ENCODE data around the gene MAVS.

MAVS gene

DNA sequence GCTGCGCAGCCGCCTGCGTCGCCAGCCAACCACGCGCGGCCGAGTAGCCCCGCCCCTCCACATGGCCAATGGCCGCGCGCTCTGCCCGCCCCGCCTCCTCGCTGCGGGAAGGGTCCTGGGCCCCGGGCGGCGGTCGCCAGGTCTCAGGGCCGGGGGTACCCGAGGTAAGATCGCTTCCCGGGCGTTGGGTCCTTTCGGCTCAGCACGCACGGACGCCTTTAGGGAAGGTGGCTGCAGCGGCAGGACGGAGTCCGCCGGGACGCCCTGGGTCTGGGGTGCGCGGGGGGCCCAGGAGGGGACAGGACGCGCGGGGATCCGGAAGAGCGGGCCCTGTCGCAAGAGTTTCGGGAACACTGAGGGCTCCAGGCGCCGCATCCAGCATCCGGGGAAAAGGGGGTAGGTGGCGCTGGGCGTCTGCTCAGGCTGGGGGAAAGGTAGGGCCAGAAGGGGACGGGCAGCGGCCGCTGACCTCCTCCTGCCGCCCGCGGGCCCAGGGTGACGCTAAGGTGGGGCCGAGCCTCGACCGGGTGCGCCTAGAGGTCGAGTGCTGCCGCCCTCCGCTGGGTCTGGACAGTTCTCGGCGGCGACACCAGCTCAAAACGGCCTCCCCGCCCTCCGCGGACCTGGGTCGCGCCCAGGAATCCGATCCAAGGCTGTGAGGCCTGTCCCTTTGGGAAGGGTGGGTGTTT lies at the start of gene MAVS:
TSS of gene MAVS (plus strand) at position 95 of the 689 bp plus-strand sequence. CDS start 7,791 bp downstream, outside the sequence.
- DNase-seq (ENCODE audit: low spot score), result peak; percentile 88

DNA sequence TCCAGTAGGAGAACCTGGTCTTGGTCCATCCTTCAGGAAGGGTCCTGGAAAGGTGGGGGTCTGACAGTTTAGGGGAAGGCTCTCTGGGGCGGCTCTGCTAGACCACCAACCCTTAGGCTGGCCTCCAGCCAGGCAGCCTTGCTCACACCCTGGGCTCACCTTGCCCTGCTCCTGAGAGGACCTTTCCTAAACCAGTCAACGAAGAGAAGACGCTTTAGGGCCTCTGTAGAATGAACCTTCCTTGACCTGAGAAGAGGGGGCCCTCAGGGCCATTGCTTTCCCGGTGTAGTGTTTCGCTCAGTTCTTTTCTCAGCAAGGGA lies 49.4 kb upstream of the MAVS start:
- DNase-seq (ENCODE audit: low spot score), result no peak

DNA sequence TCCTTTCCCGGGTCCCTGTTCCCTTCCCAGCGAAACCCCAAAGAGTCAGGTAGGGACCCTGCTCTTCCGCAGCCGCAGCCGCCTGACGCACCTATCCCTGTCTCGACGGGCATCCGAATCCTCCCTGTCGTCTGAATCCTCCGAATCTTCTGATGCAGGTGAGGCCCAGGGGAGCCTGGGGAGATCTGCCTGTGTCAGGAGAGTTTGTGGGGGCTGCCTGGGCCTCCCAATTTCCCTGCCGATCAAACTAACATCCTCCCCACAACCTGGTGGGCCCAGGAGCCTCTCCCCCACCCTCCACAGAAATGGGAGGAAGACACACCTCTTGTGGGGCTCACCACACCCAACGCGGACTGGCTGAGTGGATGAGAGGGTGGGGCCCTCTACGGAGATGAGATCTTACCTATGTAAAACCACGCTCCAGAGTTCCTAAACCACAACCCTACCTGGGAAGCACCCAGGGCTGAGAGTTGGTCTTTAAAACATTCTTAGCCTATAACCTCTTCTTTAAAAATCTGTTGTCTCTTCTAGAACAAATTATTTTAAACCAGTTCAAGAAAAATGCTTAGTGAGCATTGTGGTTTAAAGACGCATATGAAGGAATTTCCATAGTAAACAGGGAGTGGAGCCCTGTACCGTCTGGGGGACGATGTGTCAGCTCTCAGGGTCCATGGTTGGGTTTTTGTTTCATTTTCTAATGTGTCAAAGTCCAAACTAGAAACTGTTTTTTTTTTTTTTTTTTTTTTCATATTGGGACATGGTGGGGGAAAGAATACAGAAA lies 48.9 kb upstream of the MAVS start:
- DNase-seq (ENCODE audit: low spot score), result no peak

DNA sequence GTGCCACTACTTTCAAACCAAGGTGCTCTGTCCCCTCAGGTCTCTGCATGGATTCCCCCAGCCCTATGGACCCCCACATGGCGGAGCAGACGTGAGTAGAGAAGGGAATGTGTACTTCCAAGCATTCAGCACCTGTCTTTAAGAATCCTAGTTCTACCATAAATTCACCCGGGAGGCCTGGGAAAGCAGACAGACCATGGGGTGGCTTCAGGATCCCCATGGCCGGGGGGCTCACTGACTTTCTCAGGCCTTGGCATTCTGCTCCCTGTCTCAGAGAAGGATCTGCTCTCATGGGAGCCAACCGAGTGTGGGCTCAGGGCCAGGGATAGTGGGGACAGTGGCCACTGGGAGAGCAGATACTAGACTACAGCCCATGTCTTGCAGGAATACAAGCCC lies 48.3 kb upstream of the MAVS start:
- no peak for DNase-seq (ENCODE audit: low spot score)

DNA sequence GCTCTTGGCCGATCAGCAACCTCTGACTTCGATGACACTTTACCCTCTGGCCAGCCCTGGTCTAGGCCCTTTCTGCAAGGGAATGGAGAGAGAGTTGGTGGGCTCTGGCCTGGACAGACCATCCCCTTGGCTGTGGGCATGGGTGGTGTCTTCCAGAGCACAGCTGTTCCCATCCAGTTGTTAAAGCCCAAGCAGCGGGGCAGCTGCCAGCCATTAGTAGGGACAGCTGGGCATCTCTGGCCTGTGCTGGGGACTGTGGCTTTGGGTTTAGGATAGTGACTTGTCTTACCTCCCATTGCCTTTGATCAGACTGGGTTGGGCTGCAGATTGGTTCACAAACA lies 47.8 kb upstream of the MAVS start:
- DNase-seq (ENCODE audit: low spot score), result no peak

DNA sequence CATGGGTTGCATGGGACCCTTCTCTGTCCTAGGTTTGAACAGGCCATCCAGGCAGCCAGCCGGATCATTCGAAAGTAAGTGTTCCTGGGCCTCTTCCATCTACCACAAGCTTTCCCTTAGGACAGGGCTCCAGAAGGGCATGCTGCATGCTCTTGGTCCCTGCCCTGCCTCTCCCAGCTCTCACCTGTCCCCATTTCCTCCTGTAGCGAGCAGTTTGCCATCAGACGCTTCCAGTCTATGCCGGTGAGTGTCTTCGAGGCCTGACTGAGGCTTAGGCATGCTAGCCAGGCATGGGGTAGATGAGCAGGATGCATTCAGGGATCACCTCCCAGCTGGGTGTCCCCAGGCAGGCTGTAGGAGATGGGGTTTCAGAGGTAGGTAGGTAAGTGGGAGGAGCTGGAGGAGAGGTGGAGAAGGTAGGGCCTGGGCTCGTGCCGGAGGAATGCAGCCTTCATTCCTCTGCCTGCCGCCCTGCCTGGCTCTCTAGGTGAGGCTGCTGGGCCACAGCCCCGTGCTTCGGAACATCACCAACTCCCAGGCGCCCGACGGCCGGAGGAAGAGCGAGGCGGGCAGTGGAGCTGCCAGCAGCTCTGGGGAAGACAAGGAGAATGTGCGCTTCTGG lies 46.3 kb upstream of the MAVS start:
- no peak for DNase-seq (ENCODE audit: low spot score)

DNA sequence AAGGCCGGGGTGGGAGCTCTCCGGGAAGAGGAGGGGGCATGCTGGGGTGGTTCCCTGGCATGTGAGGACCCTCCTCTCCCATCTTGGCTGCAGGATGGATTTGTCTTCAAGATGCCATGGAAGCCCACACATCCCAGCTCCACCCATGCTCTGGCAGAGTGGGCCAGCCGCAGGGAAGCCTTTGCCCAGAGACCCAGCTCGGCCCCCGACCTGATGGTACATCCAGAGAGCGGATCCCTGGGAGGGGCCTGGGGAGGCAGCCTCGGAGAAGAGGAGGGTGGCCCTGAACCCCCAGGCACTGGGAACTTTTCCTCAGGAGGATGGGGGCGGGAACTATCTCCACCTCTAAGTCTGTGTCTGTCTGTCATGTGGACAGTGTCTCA lies 45.8 kb upstream of the MAVS start:
- DNase-seq (ENCODE audit: low spot score), result no peak

DNA sequence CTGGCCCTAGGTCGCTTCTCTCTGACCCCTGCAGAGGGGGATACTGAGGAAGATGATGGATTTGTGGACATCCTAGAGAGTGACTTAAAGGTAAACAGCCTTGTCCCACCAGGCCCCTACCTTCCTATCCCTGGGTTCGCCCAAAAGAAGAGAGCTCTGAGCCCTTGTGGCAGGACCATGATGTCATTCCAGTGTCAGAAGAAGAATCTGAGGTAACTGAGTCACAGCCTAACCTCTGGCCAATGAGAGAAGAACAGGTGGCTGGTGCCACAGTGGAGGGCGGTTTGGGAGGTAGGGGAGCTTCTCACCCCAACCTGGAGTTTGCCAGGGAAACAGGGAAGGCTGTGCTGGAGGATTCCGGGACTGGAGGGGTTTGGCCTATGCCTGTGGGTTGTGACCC lies 45.3 kb upstream of the MAVS start:
- no peak for DNase-seq (ENCODE audit: low spot score)

DNA sequence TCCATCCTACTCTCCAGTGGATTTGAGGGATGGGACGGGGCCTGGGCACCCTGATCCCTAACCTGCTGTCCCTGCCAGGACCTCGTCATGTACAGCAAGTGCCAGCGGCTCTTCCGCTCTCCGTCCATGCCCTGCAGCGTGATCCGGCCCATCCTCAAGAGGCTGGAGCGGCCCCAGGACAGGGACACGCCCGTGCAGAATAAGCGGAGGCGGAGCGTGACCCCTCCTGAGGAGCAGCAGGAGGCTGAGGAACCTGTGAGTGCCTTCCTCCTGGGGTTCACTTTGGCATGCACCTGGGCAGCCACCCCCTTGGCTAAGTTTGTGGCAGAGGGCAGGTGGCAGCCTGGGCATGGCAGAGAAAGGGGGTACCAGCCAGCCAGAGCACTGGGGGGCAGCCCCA lies 44.8 kb upstream of the MAVS start:
- DNase-seq (ENCODE audit: low spot score), result no peak

DNA sequence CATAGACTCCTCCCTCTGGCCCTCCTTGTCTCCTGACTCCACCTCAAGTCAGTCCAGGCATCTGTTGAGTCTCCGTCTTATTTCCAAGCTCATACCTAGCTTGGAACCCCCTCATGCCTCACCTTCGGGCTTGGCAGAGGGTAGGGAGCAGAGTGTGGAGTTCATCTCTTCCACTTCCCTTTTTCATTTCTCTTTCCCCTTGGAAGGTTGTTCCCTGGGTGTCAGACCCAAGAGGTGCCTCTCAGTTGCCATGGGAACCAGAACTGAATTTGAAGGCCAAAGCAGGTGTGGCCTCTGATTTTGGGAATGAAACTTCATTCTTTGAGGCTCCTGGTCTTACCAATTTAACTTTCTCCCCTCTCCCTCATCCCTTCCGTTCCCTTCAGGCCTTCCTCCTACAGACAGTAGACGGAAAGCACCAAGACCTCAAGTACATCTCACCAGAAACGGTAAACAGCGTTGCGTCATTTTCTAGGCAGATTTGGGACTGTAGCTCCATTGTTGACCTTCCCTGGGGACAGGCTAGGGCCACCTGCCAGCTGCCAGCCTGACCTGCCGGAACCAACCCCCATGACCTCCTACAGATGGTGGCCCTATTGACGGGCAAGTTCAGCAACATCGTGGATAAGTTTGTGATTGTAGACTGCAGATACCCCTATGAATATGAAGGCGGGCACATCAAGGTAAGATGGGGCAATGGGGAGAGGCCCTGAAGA lies 44.0 kb upstream of the MAVS start:
- DNase-seq (ENCODE audit: low spot score), result no peak

DNA sequence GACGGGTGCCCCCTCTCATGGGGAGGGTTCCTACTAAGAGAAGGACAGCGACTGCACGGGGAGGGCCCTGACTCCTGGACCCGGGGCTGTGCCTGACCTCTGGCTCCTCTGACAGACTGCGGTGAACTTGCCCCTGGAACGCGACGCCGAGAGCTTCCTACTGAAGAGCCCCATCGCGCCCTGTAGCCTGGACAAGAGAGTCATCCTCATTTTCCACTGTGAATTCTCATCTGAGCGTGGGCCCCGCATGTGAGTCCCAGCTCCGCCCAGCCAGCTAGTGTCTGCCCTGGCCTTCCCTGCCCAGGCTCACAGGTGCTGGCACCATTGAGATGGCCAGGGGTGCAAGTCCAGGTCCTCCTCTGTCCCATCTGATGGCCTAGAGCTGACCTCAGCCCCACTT lies 43.3 kb upstream of the MAVS start:
- DNase-seq (ENCODE audit: low spot score), result no peak

DNA sequence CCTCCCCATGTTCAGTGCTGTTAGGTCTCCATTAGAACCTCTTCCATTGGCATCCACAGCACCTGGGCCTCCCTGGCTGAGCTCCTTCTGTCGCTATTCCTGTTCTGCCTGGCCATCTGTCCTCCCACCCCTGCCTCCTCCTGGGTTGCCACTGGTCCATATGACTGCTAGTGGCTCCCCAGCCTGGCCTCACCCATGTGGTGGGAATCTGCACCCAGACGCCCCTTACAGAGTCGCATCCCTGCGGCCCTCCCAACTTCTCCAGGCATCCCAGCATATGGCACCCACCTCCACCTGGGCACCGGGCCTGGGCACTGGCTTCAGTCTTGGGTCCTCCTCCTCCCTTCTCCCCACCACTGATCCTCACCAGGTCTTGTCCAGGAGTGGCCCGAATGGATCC lies 42.8 kb upstream of the MAVS start:
- no peak for DNase-seq (ENCODE audit: low spot score)

DNA sequence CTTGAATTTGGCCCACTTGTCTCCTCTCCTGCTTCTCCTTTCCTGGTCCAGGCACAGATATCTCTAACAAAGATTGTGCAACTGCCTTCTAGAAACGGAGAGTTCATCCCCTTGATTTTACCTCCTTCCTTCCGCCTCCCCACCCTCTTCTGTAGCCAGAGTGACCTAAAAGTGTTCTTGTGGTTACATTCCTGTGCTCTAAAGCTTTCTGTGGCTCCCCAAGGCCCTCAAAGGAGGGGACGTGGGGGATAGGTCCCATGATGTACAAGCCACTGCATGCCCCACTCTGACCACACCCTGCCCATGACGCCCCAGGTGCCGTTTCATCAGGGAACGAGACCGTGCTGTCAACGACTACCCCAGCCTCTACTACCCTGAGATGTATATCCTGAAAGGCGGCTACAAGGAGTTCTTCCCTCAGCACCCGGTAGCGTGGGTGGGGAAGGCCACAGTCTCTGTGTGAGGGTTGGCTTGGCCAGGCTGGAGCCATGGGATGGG lies 42.3 kb upstream of the MAVS start:
- no peak for DNase-seq (ENCODE audit: low spot score)

DNA sequence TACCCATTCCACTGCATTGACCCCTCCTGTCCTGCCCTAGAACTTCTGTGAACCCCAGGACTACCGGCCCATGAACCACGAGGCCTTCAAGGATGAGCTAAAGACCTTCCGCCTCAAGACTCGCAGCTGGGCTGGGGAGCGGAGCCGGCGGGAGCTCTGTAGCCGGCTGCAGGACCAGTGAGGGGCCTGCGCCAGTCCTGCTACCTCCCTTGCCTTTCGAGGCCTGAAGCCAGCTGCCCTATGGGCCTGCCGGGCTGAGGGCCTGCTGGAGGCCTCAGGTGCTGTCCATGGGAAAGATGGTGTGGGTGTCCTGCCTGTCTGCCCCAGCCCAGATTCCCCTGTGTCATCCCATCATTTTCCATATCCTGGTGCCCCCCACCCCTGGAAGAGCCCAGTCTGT lies 41.9 kb upstream of the MAVS start:
- no peak for DNase-seq (ENCODE audit: low spot score)

DNA sequence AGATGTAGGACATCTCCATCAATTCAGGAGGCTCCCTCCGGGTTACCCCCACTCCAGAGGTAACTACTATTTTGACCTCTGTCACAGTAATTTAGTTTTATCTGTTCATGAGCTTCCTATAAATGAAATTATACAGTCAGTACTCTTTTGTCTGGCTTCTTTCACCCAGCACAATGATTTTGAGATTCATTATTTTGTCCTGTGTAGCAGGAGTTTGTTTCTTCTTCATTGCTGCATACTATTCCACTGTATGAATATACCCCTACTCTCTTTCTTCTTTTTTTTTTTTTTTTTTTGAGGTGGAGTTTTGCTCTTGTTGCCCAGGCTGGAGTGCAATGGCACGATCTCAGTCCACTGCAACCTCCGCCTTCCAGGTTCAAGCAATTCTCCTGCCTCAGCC lies 38.1 kb upstream of the MAVS start:
- no peak for DNase-seq (ENCODE audit: low spot score)

DNA sequence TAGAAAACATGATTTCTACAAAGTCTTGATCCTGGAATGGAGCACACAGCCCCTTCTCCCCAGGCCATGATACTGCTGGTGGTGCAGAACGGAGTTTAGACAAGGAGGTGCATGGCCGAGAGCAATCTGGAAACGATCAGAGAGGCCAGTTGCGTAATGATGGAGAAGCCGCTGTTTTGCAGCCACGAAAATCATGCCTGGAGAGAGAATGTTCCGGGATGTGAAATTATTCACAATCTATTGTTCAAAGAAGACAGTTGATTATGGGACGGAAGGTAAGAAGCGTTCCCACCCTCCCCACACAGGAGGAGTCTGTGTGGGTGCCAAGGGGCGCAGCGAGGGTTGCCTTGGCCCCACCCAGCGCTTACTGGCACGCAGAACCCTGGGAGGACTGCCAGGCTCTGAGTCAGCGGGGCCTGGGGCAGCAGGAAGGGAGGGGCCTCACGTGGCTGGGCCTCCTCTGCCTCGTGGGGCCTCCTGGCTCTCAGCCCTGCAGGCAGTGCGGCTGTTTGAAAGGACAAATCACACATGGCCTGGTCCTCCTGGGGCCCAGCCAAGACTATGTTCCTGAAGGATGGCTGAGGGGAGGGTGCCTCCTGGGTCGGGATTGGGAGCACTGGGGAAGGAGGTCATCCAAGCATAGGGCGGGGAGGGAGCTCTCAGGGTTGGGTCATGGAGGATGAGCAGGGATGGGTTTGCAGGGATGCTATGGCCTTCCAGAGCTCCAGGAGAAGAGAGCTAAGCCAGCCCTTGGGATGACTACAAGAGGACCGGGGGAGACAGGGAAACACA lies 35.0 kb upstream of the MAVS start:
- DNase-seq (ENCODE audit: low spot score), result peak; percentile 97

DNA sequence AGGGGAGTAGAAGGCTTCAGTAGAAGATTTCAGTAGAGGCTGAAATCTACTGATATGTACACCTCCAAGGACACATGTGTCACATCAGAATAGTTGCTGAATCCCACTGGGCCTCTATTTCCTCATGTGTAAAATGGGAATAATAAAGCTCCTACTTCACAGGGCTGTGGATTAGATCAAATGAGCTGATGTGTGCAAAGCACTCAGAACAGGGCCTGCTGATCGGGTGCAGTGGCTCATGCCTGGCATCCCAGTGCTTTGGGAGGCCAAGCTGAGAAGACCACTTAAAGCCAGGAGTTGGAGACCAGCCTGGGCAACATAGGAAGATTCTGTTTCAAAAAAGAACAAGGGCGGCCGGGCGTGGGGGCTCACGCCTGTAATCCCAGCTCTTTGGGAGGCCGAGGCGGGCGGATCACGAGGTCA lies 34.4 kb upstream of the MAVS start:
- DNase-seq (ENCODE audit: low spot score), result no peak

DNA sequence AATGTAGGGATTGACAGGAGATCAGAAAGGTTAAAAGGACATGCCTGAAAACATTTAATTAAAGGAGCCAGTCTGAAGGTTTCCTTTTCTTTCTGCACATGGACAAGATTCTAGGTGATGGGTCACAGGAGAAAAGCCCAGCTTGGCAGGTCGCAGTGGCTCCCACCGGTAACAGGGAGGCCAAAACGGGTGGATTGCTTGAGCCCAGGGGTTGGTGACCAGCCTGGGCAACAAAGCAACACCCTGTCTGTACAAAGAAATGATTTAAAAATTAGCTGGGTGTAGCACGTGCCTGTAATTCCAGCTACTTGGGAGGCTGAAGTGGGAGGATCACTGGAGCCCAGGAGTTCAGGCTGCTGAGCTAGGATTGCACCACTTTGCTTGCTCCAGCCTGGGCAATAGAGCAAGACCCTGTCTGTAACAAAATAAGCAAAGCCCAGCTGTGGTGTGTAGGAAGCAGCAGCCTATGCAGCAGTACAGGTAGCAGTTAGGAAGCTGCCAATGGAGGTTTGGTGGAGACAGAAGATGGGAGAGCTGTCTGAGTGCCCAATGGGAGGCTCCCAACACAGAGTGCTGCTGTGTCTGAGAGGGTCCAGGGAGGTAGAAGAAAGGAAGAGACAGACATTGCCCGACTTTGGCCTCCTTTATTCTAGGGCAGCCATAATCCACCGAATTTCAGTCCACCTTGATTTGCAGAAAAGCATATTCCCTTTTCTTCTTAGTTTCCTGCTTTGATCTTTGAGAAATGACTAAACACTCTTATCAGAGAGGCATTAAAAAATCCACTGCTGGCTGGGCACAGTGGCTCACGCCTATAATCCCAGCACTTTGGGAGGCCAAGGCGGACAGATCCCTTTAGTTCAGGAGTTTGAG lies 33.4 kb upstream of the MAVS start:
- no peak for DNase-seq (ENCODE audit: low spot score)

DNA sequence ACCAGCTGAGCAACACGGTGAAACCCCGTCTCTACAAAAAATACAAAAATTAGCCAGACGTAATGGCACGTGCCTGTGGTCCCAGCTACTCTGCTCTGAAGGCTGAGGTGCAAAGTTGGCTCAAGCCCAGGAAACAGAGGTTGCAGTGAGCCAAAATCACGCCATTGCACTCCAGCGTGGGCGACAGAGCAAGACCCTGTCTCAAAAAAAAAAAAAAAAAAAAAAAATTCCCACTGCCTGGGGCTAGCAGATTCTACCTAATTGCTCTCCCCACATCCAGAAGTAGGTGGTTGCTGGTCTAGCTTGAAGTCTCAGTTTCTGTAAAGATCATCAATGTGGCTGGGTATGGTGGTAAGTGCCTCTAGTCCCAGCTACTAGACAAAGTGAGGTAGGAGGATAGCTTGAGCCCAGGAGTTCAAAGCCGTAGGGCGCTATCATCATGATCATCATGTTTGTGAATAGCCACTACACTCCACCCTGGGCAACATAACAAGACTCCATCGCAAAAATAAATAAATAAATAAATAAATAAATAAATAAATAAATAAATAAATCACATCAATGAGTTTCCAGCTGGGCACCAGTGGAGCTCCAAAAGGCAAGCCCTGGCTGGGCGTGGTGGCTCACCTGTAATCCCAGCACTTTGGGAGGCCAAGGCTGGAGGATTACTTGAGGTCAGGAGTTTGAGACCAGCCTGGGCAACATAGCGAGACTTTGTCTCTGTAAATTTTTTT lies 32.6 kb upstream of the MAVS start:
- DNase-seq (ENCODE audit: low spot score), result no peak

DNA sequence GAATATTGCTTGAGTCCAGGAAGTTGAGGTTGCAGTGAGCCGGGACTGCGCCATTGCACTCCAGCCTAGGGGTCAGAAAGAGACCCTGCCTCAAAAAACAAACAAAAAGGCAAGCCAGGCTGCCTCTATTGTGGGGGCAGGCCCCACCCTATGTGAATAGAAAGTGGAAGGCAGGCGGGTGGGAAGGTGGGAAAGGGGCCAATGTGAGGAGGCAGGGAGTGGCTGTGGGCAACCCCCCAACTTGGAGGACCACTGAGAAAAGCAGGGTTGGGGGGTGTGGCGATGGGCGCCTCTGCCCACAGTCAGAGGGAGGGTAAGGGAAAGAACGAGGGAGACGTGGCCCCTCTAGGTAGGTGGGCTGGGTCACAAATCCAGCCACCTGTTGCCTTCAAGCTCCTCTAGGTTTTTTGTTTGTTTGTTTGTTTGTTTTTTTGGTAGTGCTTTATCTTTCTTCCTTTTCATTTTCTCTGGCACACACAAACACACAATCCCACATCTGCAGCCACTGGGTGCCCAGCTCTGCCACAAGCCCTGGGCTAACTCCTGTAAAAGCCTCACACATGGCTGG lies 31.6 kb upstream of the MAVS start:
- no peak for DNase-seq (ENCODE audit: low spot score)
